IMR-90 (cell line): ENCODE measurements around the gene RSAD1. TPM values are rescaled to one million over a fixed set of nuclear protein-coding genes. Genes with fewer than 3 reads are reported as not detected.

Source experiments
- ATAC-seq: fragments of 200-7000 bp; cut with Tn5 transposase; 2 replicates; pipeline ENCODE4 v1.9.1; 2020; ENCODE audit warnings: low read depth, mild to moderate bottlenecking, moderate library complexity
- BruUV-seq: library from RNA; stranded (reverse); fragments of 400-500 nt; replicated peaks from 2 replicates; lab custom pipeline; 2021; lab: Mats Ljungman, UMichigan
- CTCF ChIA-PET: fragments of 300-600 bp; formaldehyde crosslinking; extraction: SDS; loops from one replicate; lab custom pipeline; 2021; ENCODE audit warnings: antibody characterized with exemption; lab: Yijun Ruan, JAX
- POLR2A ChIA-PET: fragments of 300-600 bp; sonication (Branson Sonifier 250); formaldehyde crosslinking; loops from one replicate; lab custom pipeline; 2022; ENCODE audit warnings: antibody characterized with exemption; ENCODE audit not compliant: unreplicated experiment; lab: Charles Lee
- DNase-seq: peaks from one replicate; pipeline ENCODE4 v3.0.0; 2013
- H2AFZ ChIP-seq: replicated peaks from 2 replicates; pipeline ENCODE3; 2013; ENCODE audit warnings: low read length, mild to moderate bottlenecking; ENCODE audit not compliant: poor library complexity
- H2AK5ac ChIP-seq: 2 replicates; pipeline ENCODE4 v1.6.1; 2013; ENCODE audit warnings: low read depth, low read length, inconsistent platforms
- H2AK9ac ChIP-seq: replicated peaks from 2 replicates; pipeline ENCODE3; 2013; ENCODE audit warnings: mild to moderate bottlenecking, low read depth, low read length, moderate library complexity; ENCODE audit not compliant: poor library complexity
- H2BK120ac ChIP-seq: 2 replicates; pipeline ENCODE4 v1.6.1; 2013; ENCODE audit warnings: low read depth, low read length, inconsistent platforms
- H2BK15ac ChIP-seq: 3 replicates; pipeline ENCODE4 v1.6.1; 2013; ENCODE audit warnings: low read depth, low read length, inconsistent platforms
- H2BK20ac ChIP-seq: 2 replicates; pipeline ENCODE4 v1.6.1; 2013; ENCODE audit warnings: low read depth, mild to moderate bottlenecking, inconsistent platforms, low read length, moderate library complexity
- H2BK5ac ChIP-seq: 2 replicates; pipeline ENCODE4 v1.6.1; 2013; ENCODE audit warnings: mild to moderate bottlenecking, low read depth, low read length, inconsistent platforms; ENCODE audit not compliant: poor library complexity, severe bottlenecking
- H3K14ac ChIP-seq: replicated peaks from 2 replicates; pipeline ENCODE4 v1.6.1; 2013; ENCODE audit warnings: low read depth, low read length, inconsistent platforms
- H3K18ac ChIP-seq: 2 replicates; pipeline ENCODE4 v1.6.1; 2013; ENCODE audit warnings: low read depth, low read length, control low read depth
- H3K23ac ChIP-seq: 2 replicates; pipeline ENCODE4 v1.6.1; 2013; ENCODE audit warnings: low read depth, low read length, inconsistent platforms
- H3K27ac ChIP-seq: 2 replicates; pipeline ENCODE4 v1.5.1; 2013; ENCODE audit warnings: mild to moderate bottlenecking, control low read depth, low read length; ENCODE audit not compliant: insufficient read depth
- H3K27me3 ChIP-seq: 2 replicates; pipeline ENCODE4 v1.6.1; 2013; ENCODE audit warnings: low read length; ENCODE audit not compliant: control insufficient read depth, insufficient read depth
- H3K36me3 ChIP-seq: 2 replicates; pipeline ENCODE4 v1.6.1; 2013; ENCODE audit warnings: low read length, mixed read lengths; ENCODE audit not compliant: control insufficient read depth, insufficient read depth
- H3K4ac ChIP-seq: 2 replicates; pipeline ENCODE4 v1.6.1; 2013; ENCODE audit warnings: low read depth, low read length, inconsistent platforms
- H3K4me1 ChIP-seq: 2 replicates; pipeline ENCODE4 v1.6.1; 2013; ENCODE audit warnings: low read length, mixed read lengths; ENCODE audit not compliant: control insufficient read depth, insufficient read depth
- H3K4me2 ChIP-seq: 2 replicates; pipeline ENCODE4 v1.6.1; 2013; ENCODE audit warnings: low read depth, mild to moderate bottlenecking, control low read depth, low read length, moderate library complexity
- H3K4me3 ChIP-seq: 2 replicates; pipeline ENCODE4 v1.5.1; 2013; ENCODE audit warnings: low read depth, mild to moderate bottlenecking, control low read depth, low read length, moderate library complexity; ENCODE audit not compliant: insufficient read depth
- H3K56ac ChIP-seq: 2 replicates; pipeline ENCODE4 v1.6.1; 2013; ENCODE audit warnings: low read length, inconsistent platforms; ENCODE audit not compliant: insufficient read depth; ENCODE audit errors: extremely low read depth
- H3K79me1 ChIP-seq, 2 experiments: 2 replicates each; pipeline ENCODE4 v1.6.1; 2013; ENCODE audit warnings: low read length in 2 of 2, inconsistent platforms in 1 of 2, low read depth in 1 of 2
- H3K9ac ChIP-seq: 2 replicates; pipeline ENCODE4 v1.6.1; 2013; ENCODE audit warnings: low read depth, low read length, control low read depth
- H3K9me1 ChIP-seq: 2 replicates; pipeline ENCODE4 v1.6.1; 2013; ENCODE audit warnings: low read length, inconsistent platforms; ENCODE audit not compliant: insufficient read depth
- H3K9me3 ChIP-seq: 2 replicates; pipeline ENCODE4 v1.6.1; 2013; ENCODE audit warnings: low read length; ENCODE audit not compliant: control insufficient read depth, insufficient read depth
- H4K20me1 ChIP-seq: 2 replicates; pipeline ENCODE4 v1.6.1; 2013; ENCODE audit warnings: low read length, inconsistent platforms; ENCODE audit not compliant: insufficient read depth
- H4K5ac ChIP-seq: 2 replicates; pipeline ENCODE4 v1.6.1; 2013; ENCODE audit warnings: mild to moderate bottlenecking, low read depth, low read length, control low read depth
- H4K8ac ChIP-seq, 2 experiments: 2 replicates each; pipeline ENCODE4 v1.6.1; 2013; ENCODE audit warnings: low read depth in 2 of 2, low read length in 2 of 2, control low read depth in 1 of 2, inconsistent platforms in 1 of 2
- H4K91ac ChIP-seq: 2 replicates; pipeline ENCODE4 v1.6.1; 2013; ENCODE audit warnings: low read depth, low read length, inconsistent platforms; ENCODE audit not compliant: insufficient read depth
- CEBPB ChIP-seq: IDR thresholded peaks from 2 replicates; pipeline ENCODE4 v1.6.1; 2012; ENCODE audit warnings: low read depth, low read length, improper control_type of control experiment
- CTCF ChIP-seq: conservative IDR thresholded peaks from 2 replicates; pipeline ENCODE4 v1.5.1; 2012; ENCODE audit warnings: mild to moderate bottlenecking, low read depth, low read length, improper control_type of control experiment
- ELK1 ChIP-seq: fragments of 150-350 bp; IDR thresholded peaks from 2 replicates; pipeline ENCODE4 v1.6.1; 2016; ENCODE audit warnings: low read depth, mild to moderate bottlenecking, low read length, moderate library complexity, borderline replicate concordance
- FOS ChIP-seq: fragments of 150-350 bp; IDR thresholded peaks from 2 replicates; pipeline ENCODE4 v1.6.1; 2016; ENCODE audit warnings: low read depth, low read length
- MAFK ChIP-seq: IDR thresholded peaks from 2 replicates; pipeline ENCODE4 v1.6.1; 2012; ENCODE audit warnings: low read depth, low read length, improper control_type of control experiment
- MAZ ChIP-seq: IDR thresholded peaks from 2 replicates; pipeline ENCODE4 v1.6.1; 2012; ENCODE audit warnings: low read depth, mild to moderate bottlenecking, low read length, improper control_type of control experiment, moderate library complexity, borderline replicate concordance
- MXI1 ChIP-seq: IDR thresholded peaks from 2 replicates; pipeline ENCODE4 v1.6.1; 2012; ENCODE audit warnings: low read depth, mild to moderate bottlenecking, low read length, moderate library complexity, borderline replicate concordance
- POLR2A ChIP-seq: IDR thresholded peaks from 2 replicates; pipeline ENCODE4 v1.6.1; 2012; ENCODE audit warnings: mild to moderate bottlenecking, low read depth, low read length
- RFX5 ChIP-seq: IDR thresholded peaks from 2 replicates; pipeline ENCODE4 v1.8.0; 2012; ENCODE audit warnings: low read depth, mild to moderate bottlenecking, low read length, moderate library complexity
- USF2 ChIP-seq: fragments of 150-350 bp; IDR thresholded peaks from 2 replicates; pipeline ENCODE4 v1.6.1; 2017; ENCODE audit warnings: mild to moderate bottlenecking, antibody characterized with exemption, low read length, low read depth
- WGBS, 2 experiments: methylation state at CpG; one replicate each; pipeline versions ENCODE4 v1.1.5 to v1.1.7; 2013; ENCODE audit warnings: missing lambda C conversion rate in 2 of 2; ENCODE audit not compliant: insufficient read length in 1 of 2; ENCODE audit errors: extremely low coverage in 2 of 2; 5-methylcytosine and 5-hydroxymethylcytosine counted together
- dilution Hi-C: fragments of 300-500 bp; cut with HindIII; formaldehyde crosslinking; loops from one replicate; pipeline ENCODE4 v1.14.3; 2018; ENCODE audit warnings: low sequenced_read_pairs; ENCODE audit not compliant: unreplicated experiment
- in situ Hi-C: fragments of 300-500 bp; cut with MboI; formaldehyde crosslinking; loops from 3 replicates; pipeline ENCODE4 v1.14.3; 2019; ENCODE audit warnings: low sequenced_read_pairs, inconsistent platforms, mixed read lengths
- intact Hi-C: fragments of 100-400 bp; cut with micrococcal nuclease; formaldehyde crosslinking; loops from 2 replicates; pipeline ENCODE4 v1.10.0; 2022
- polyA plus RNA-seq, 3 experiments: library from polyadenylated mRNA; depleted of rRNA; stranded (reverse); fragments of >200 nt; gene quantifications; 2 replicates each; pipeline ENCODE4 v1.2.3, GENCODE V29; 2012; ENCODE audit warnings: low replicate concordance in 1 of 3
- total RNA-seq: library from RNA; depleted of rRNA; stranded (reverse); fragments of >200 nt; gene quantifications from 2 replicates; pipeline ENCODE4 v1.2.3, GENCODE V29; 2012

The RSAD1 gene
- total and polyA plus RNA-seq, 2 of the 4 experiments (the other 2 are of a cell fraction) = 10.8 to 19.2 TPM

- TF ChIP-seq POLR2A = no peak
Observed at GRCh38 chr17:50440172-50440837, 38.4 kb upstream of the RSAD1 start (continued).

- dilution Hi-C loops (no loop called here), intact Hi-C loops (no loop called here), in situ Hi-C loops (no loop called here)
- Histone ChIP-seq H3K9me3 (no peaks in the 10 kb centered on the region), H4K8ac (no peak overlapping the region), H2AFZ (no peak overlapping the region), H3K4me1 (peaks cover 4% of the 10 kb centered on the region; the same call in 1 of the 2 replicates), H4K91ac (no peak overlapping the region), H3K18ac (no peak overlapping the region), H4K5ac (no peak overlapping the region), H3K9me1 (peaks cover 12% of the 10 kb centered on the region; the same call in 1 of the 2 replicates), H2BK5ac (no peak overlapping the region), H3K27me3 (no peaks in the 10 kb centered on the region), H2BK20ac (no peak overlapping the region), H2AK5ac (no peak overlapping the region), H4K20me1 (peaks cover 11% of the 10 kb centered on the region; the same call in 1 of the 2 replicates), H3K23ac (no peak overlapping the region), H3K56ac (no peak overlapping the region), H3K4me2 (no peak overlapping the region), H3K79me1 (peaks cover 4 to 21% of the 10 kb centered on the region in 2 experiments; a peak in 2 of 4 replicates), H2BK120ac (no peak overlapping the region), H3K14ac (no peak overlapping the region), H3K4me3 (no peak overlapping the region), H3K27ac (no peak overlapping the region), H2AK9ac (no peak overlapping the region), H3K9ac (no peak overlapping the region), H3K4ac (no peak overlapping the region), H3K36me3 (no peaks in the 10 kb centered on the region; the same call in 1 of the 2 replicates), H2BK15ac (no peak overlapping the region)
- no TSS peak for BruUV-seq
- WGBS, 2 experiments = 69% methylated on average over 7 of the region's 10 CpGs; no CpG with 5 or more reads in 1 of the 2 experiments
- DNase-seq (no peak), ATAC-seq (no peak)
- ChIA-PET CTCF (no interaction called here), POLR2A (no interaction called here)
- TF ChIP-seq MAZ (no peak), MXI1 (no peak), RFX5 (no peak), POLR2A (no peak), CEBPB (no peak), USF2 (no peak), FOS (no peak), CTCF (no peak), ELK1 (no peak), MAFK (no peak)
Observed at GRCh38 chr17:50440838-50441829, 37.5 kb upstream of the RSAD1 start.
